Measurements from ENCODE around the gene IL6ST. TPM values are rescaled to one million over a fixed set of nuclear protein-coding genes. Genes with fewer than 3 reads are reported as not detected.

The IL6ST gene
- total RNA-seq, 2 donors from 2014 or later: 186 to 228 TPM

DNA sequence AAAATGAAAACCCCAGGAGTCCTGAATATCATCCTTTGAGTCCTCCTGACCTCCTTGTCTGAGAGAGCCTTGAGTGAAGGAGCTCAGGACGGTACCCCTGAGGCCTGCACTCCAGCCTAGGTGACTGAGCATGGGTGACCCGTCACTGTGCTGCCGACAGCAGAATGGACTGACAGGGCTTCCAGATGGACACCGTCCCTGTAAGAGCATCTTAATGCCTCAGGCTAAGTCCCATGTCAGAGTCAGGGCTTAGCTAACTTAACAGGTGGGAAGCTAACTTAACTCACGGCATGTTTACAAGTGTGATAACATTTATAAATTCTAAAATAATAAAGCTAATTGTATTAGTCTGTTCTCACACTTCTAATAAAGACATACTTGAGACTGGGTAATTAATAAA, 68.3 kb downstream of the IL6ST start:
- no peak overlapping the region for H3K27ac ChIP-seq
- H3K27me3 ChIP-seq (replicated peaks; ENCODE audit: insufficient read depth): no peaks in the 10 kb centered on the region
- no peak for DNase-seq (ENCODE audit: low spot score)
- 90% methylated on average over 5 of the region's 5 CpGs for WGBS
- TF ChIP-seq, protein P1, sequence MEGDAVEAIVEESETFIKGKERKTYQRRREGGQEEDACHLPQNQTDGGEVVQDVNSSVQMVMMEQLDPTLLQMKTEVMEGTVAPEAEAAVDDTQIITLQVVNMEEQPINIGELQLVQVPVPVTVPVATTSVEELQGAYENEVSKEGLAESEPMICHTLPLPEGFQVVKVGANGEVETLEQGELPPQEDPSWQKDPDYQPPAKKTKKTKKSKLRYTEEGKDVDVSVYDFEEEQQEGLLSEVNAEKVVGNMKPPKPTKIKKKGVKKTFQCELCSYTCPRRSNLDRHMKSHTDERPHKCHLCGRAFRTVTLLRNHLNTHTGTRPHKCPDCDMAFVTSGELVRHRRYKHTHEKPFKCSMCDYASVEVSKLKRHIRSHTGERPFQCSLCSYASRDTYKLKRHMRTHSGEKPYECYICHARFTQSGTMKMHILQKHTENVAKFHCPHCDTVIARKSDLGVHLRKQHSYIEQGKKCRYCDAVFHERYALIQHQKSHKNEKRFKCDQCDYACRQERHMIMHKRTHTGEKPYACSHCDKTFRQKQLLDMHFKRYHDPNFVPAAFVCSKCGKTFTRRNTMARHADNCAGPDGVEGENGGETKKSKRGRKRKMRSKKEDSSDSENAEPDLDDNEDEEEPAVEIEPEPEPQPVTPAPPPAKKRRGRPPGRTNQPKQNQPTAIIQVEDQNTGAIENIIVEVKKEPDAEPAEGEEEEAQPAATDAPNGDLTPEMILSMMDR (IDR thresholded peaks at IDR 0.05): no peak
- TF ChIP-seq POLR2A (IDR thresholded peaks at IDR 0.05) (no peak), POLR2AphosphoS5 (IDR thresholded peaks at IDR 0.05) (no peak)
- intact Hi-C loops (cut with DNase I): no loop called here
- no peaks in the 10 kb centered on the region for H3K4me1 ChIP-seq (replicated peaks)
- no peaks in the 10 kb centered on the region for H3K36me3 ChIP-seq
- no peak overlapping the region for H3K4me3 ChIP-seq
- H3K9me3 ChIP-seq: no peaks in the 10 kb centered on the region

GRCh38 chr5:55925712-55926111, 69.1 kb downstream of the IL6ST start:
- intact Hi-C loops (cut with DNase I): no loop called here
- Histone ChIP-seq H3K27me3 (replicated peaks; ENCODE audit: insufficient read depth) (no peaks in the 10 kb centered on the region), H3K4me3 (no peak overlapping the region), H3K36me3 (no peaks in the 10 kb centered on the region), H3K27ac (no peak overlapping the region), H3K9me3 (no peaks in the 10 kb centered on the region), H3K4me1 (replicated peaks) (no peaks in the 10 kb centered on the region)
- 73% methylated on average over 5 of the region's 5 CpGs for WGBS
- TF ChIP-seq, protein P1 (IDR thresholded peaks at IDR 0.05): no peak
- TF ChIP-seq POLR2AphosphoS5 (IDR thresholded peaks at IDR 0.05) (no peak), POLR2A (IDR thresholded peaks at IDR 0.05) (no peak)
- no peak for DNase-seq (ENCODE audit: low spot score)

DNA sequence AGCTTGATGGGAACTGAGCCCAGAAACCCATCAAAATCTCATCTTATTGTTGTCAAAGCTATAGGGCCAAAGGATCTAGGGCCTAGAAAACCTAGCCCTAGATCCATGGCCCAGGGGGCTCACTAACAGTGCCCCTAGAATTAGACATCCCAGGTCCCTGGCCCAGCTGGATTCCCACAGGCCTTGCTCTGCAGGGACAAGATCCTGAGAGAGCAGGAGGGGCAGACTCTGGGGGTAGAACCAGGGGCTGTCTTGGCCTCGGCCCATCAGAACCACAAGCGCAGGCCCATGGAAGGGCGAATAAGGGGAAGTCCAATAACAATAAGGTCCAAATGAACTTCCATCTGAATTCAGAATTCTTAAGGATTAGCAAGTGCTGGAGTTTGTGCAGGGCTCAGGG, 69.6 kb downstream of the IL6ST start:
- Histone ChIP-seq H3K4me3 (no peak overlapping the region), H3K27me3 (replicated peaks; ENCODE audit: insufficient read depth) (no peaks in the 10 kb centered on the region), H3K4me1 (replicated peaks) (no peaks in the 10 kb centered on the region), H3K9me3 (no peaks in the 10 kb centered on the region), H3K27ac (no peak overlapping the region), H3K36me3 (no peaks in the 10 kb centered on the region)
- whole genome bisulfite sequencing: 98% methylated on average over 3 of the region's 3 CpGs
- intact Hi-C loops (cut with DNase I): no loop called here
- no peak for TF ChIP-seq POLR2A (IDR thresholded peaks at IDR 0.05)
- no peak for TF ChIP-seq POLR2AphosphoS5 (IDR thresholded peaks at IDR 0.05)
- TF ChIP-seq, protein P1 (IDR thresholded peaks at IDR 0.05): no peak
- no peak for DNase-seq (ENCODE audit: low spot score)

DNA sequence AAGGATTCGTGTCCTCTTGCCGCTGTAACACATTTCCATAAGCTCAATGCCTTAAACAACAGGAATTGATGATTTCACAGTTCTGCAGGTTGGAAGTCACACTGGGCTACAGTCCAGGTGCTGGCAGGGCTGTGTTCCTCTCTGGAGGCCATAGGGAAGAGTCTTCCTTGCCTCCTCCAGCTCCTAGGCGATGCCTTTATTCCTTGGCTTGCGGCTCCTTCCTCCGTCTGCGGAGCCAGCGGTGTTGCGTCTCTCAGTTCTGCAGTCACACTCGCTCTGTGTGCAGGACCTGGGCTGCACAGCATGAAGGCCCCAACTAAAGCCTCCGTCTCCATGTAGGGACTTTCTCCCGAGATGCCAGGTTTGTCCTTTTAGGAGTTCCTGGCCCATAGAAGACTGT, 70.0 kb downstream of the IL6ST start:
- WGBS: 83% methylated on average over 11 of the region's 11 CpGs
- intact Hi-C loops (cut with DNase I): no loop called here
- Histone ChIP-seq H3K4me1 (replicated peaks) (no peaks in the 10 kb centered on the region), H3K4me3 (no peak overlapping the region), H3K27me3 (replicated peaks; ENCODE audit: insufficient read depth) (no peaks in the 10 kb centered on the region), H3K27ac (no peak overlapping the region), H3K9me3 (no peaks in the 10 kb centered on the region), H3K36me3 (no peaks in the 10 kb centered on the region)
- DNase-seq (ENCODE audit: low spot score): no peak
- TF ChIP-seq, protein P1 (IDR thresholded peaks at IDR 0.05): no peak
- TF ChIP-seq POLR2AphosphoS5 (IDR thresholded peaks at IDR 0.05) (no peak), POLR2A (IDR thresholded peaks at IDR 0.05) (no peak)

- 87% methylated on average over 9 of the region's 9 CpGs for WGBS
- TF ChIP-seq POLR2AphosphoS5 (IDR thresholded peaks at IDR 0.05): no peak
- TF ChIP-seq, protein P1 (IDR thresholded peaks at IDR 0.05): no peak
- TF ChIP-seq POLR2A (IDR thresholded peaks at IDR 0.05): no peak
- Histone ChIP-seq H3K36me3 (no peaks in the 10 kb centered on the region), H3K27ac (peak overlapping the region; percentile 70 to 80), H3K4me3 (no peak overlapping the region), H3K4me1 (replicated peaks) (no peaks in the 10 kb centered on the region), H3K27me3 (replicated peaks; ENCODE audit: insufficient read depth) (no peaks in the 10 kb centered on the region), H3K9me3 (no peaks in the 10 kb centered on the region)
- no peak for DNase-seq (ENCODE audit: low spot score)
- intact Hi-C loops (cut with DNase I): no loop called here
These were observed 70.8 kb downstream of the IL6ST start for GRCh38 chr5:55923865-55924500.

Measured in prostate gland (tissue), 2 donors.